Right lung (tissue), 5 donors: Measurements from ENCODE around the gene RAB37. TPM values are rescaled to one million over a fixed set of nuclear protein-coding genes. Genes with fewer than 3 reads are reported as not detected.

ENCODE experiments used
- DNase-seq, 2 donors: peaks; one replicate each; pipeline ENCODE4 v3.0.0-alpha.2; 2013
- polyA plus RNA-seq, 5 donors: library from polyadenylated mRNA; unstranded; fragments of 120-200 nt; gene quantifications; one replicate each; pipeline versions ENCODE4 v1.2.1 to v1.2.3, GENCODE V29; 2013; ENCODE audit warnings: inconsistent platforms in 1 of 5, low replicate concordance in 1 of 5; ENCODE audit not compliant: insufficient read length in 5 of 5, insufficient read depth in 1 of 5

Gene RAB37
- polyA plus RNA-seq, 5 donors, result 9.1 to 11.3 (median 10.5) TPM

DNA sequence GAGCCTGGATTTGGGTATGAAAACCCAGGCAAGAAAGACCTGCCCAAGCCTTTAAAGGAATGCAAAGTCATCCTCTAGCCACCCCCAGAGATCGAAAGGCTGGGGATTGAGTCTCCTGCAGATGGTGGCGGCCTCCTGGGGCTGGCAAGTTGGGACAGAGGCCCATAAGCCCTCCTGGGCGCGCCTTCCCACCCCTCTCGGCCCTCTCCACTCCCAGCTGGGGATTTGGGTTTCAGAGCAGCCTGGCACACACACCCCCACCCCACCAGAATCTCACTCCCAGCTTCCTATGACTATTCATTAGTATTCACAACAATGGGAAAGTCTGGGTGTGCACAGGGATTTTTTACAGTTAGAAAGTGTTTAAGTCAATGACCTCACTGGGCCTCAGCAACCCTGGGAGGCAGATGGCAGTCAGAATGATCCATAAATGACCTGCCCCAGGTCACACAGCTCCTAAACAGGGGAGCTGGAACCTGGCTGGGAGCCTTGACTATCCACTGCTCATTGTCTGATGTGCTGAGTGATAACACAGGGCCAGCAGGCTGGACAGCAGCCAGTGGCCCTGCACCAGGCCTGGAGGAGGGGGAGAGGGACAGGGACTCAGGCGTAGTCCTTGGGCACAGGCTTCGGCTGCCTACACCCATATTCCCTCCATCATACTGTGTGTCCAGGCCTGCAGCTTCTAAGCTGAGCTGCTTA lies 23.5 kb downstream of the RAB37 start:
- no peak for DNase-seq

DNA sequence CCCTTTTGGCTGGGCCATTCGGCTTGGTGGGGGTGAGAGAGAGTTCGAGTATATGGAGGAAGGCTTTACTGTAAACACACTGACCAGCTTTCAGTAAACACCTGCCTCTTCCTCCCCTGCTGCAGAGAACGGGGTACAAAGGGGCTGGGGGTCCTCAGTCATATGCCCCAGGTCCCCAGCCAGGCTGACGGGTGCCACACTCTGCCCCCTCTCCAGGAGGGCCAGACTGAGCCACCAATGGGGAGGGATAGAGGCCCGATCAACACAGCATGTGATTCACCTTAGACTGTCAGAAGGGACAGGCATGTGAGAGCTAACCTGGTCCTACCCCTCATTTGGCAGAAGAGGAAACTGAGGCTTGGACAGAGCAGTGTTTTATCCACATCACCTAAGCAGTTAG lies 24.4 kb downstream of the RAB37 start:
- DNase-seq, result no peak

DNA sequence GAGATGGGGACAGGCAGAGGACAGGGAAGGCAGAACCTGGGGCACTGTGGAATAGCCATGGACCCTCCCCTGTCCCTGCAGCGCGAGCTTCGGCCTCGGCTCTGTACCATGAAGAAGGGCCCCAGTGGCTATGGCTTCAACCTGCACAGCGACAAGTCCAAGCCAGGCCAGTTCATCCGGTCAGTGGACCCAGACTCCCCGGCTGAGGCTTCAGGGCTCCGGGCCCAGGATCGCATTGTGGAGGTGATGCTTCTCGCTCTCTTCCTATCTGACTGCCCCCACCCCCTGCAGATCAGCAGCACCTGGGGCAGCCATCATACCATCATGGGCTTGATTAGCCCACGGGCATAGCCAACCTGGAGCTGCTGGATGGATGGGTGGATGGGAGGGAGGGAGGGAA lies 24.9 kb downstream of the RAB37 start:
- DNase-seq, result no peak

DNA sequence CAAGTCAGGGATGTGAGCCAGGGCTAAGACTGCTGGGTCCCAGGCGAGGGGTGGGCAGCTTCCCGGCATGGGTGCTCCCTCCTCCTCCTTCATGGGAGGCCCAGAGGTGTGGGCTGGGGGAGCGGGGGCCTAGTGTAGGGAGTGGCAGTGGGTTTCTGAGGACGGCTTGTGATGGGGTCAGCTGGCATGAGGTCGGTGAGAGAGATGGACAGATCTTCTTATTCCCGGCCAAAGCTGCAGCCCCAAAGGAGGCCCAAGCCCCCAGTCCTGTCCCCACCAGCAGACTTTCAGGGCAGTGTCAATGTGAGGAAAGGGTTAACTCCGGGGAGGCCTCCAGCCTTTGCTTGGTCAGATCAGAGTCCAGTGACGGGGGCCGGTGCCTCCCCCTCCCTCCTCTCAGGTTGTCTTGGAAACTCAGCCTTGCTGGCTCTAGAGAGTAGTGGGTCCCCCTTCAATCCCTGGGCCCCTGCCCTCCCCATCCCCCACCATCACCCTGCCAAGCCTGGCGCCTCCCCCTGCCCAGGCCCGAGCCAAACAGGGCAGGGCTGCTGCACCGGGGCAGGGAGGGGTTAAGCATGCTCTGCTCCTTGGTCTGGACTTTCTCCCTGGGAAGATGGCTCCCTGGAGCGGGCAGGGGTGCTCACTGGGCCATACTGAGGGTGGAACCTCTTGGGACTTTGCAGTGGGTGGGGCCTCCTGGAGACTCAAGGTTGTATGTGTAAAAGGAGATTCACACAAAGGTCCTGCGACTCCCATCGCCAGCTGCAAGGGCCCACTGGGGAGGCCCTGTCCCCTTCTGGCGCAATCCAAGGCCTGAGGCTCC lies 26.7 kb downstream of the RAB37 start:
- peak in 1 of 2 donors; percentile 75 for DNase-seq

DNA sequence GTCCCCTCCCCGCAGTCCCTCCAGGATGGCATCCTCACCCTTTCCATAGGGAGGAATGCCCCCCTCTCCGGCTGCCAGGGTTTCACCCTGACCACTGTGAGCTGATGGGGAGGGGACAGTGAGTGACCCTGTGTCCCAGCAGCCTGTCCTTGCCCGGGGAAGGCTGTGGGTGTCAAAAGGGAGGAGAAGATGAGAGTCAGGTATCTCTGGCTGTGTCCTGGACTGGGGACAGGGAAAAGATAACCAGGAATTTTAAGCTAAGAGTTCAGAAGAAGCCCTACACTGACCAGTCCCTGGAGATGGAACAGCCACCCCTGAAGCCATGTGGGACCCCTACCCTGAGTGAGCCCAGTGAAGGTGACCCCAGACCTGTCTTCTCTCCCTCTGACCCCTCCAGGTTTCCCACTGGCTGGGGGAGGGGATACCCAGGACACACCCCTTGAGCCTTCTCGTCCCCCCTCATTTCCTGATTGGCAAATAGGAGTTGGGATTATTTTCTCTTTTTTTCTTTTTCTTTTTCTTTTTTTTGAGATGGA lies 27.8 kb downstream of the RAB37 start:
- DNase-seq, result no peak

DNA sequence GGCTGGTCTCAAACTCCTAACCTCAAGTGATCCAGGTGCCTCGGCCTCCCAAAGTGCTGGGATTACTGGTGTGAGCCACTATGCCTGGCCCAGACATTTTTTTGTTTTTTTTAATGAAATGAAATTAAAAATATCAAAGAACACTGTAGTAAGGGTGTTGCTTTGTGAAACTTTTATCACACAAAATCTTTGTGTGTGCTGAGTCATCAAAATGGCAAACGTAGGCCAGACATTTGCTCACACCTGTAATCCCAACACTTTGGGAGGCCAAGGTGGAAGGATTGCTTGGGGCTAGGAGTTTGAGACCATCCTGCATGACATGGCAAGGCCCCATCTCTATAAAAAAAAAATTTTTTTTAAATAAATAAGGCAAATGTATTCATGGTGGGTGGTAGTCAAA lies 29.4 kb downstream of the RAB37 start:
- DNase-seq, result no peak

DNA sequence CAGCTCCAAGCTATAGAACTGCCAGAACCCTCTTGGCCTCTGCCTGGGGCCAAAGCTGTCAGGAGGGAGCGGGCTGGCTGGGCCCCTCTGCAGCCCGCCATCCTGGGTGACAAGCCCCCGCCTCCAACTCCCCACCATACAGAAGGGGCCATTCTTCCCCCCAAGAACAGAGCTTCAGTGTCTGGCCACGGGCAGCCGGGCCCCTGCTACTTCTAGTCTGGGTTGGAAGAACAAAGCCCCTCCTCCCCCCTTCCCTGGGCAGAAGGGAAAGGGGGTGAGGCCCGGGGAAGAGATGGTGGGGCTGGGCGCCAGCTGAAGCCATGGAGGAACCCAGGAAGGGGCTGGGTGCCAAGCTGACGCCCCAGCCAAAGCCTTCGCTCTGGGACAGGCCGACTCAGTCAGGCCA lies 30.1 kb downstream of the RAB37 start:
- no peak for DNase-seq

DNA sequence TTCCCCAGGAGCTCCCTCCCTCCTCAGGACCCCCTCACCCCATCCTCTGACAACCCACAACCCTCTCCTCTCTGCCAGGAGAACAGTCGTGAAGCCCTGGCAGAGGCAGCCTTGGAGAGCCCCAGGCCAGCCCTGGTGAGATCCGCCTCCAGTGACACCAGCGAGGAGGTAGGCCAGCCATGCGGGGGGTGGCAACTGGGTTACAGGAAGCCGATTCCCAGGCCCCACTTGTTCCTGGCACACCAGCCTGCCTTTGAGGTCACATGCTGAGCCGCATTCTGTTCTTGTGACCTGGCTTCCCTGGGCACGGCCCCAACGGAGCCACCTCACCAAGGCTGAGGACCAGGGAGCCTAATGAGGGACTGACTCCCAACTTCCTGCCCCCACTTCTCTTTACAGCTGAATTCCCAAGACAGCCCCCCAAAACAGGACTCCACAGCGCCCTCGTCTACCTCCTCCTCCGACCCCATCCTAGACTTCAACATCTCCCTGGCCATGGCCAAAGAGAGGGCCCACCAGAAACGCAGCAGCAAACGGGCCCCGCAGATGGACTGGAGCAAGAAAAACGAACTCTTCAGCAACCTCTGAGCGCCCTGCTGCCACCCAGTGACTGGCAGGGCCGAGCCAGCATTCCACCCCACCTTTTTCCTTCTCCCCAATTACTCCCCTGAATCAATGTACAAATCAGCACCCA lies 31.2 kb downstream of the RAB37 start:
- DNase-seq, result no peak

DNA sequence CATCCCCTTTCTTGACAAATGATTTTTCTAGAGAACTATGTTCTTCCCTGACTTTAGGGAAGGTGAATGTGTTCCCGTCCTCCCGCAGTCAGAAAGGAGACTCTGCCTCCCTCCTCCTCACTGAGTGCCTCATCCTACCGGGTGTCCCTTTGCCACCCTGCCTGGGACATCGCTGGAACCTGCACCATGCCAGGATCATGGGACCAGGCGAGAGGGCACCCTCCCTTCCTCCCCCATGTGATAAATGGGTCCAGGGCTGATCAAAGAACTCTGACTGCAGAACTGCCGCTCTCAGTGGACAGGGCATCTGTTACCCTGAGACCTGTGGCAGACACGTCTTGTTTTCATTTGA lies 31.7 kb downstream of the RAB37 start:
- no peak for DNase-seq

DNA sequence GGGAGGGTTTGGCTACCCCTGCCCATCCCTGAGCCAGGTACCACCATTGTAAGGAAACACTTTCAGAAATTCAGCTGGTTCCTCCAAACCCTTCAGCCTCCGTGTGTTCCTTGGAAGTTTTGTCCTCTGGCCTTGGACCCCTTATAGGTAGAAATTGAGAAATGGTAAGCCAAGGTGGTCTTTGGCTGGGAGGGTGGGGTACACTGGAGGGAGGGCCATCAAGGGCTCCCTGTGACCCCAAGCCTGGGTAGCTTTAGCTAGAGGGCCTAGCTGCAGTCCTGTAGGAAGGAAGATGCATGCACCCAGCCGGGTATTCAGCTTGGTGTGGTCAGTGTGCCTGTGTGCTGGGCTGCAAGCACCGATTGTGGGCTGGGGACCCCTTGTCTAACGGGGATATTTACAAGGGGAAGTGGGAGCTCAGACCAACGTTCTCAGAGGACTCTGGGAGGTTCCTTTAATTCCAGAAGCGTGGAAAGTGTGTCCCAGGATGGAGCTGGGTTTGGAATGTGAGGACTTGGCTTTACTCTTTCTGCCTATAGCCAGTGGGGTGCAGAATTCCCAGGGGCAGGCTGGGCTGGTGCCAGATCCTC lies 32.3 kb downstream of the RAB37 start:
- no peak for DNase-seq

DNA sequence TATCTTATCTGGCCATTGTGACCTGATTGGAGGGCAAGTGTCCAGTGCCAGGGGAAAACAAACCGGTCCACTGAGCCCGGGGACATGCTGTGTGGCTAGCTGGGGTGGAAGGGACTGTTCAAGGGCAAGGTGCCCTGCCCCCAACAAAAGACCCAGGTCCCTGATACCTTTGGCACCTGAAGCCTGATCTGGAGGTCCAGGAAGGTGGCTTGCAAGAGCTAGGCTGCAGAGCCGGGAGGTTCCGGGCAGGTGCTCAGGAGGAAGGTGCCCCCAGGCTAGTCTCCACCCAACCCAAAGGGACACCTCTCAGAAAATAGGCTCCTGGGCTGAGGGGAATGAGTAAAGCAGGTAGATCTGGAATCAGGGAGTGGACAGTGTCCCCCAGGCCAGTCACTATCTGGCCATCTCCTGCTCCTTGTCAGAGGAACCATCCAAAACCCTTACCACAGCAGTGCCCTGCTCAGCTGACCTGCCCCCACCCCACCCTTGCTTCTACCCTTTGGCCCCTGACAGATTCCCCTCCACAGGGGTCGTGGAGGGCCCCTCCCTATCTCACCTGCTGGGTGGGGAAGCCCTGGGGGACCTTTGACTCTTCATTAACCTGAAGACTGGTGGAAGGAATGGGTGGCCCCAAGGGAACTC lies 32.9 kb downstream of the RAB37 start:
- DNase-seq, result no peak

DNA sequence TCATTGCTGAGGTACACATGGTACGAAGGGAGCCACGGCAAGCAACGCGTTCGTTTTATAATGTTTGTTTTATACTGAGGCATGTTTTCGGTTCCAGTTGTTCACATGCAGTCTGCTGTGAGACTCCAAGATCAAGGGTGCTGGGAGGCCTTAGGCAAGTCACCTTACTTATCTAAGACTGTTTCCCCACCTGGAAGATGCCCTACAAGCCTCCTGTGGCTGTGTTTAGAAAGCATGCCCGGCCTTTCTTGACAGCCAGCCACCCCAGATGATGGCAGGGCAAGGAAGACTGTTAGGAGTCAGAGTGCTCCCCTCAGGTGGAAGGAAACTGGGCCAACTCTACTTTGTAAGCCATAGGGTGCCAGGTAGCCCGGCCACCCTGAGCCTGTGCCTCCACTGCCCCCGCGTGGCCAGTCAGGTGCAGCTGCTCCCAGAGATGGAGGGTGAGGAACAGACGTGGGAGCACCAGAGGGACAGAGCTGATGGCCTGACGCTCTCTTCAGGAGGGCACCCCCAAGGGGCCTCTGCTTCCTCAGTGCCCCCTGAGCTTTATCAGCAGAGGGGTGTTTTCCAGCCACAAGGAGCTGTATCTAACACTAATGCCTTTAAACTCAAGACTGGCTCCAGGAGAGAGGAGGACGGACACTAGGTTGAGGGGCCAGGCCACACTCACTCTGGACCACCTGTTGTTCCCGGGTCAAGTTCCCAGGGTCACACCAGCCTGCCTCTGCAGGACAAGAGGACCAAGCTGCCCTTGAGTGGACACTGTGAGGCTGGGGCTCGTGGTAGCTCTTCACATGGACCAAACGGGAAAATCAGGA lies 33.7 kb downstream of the RAB37 start:
- no peak for DNase-seq

DNA sequence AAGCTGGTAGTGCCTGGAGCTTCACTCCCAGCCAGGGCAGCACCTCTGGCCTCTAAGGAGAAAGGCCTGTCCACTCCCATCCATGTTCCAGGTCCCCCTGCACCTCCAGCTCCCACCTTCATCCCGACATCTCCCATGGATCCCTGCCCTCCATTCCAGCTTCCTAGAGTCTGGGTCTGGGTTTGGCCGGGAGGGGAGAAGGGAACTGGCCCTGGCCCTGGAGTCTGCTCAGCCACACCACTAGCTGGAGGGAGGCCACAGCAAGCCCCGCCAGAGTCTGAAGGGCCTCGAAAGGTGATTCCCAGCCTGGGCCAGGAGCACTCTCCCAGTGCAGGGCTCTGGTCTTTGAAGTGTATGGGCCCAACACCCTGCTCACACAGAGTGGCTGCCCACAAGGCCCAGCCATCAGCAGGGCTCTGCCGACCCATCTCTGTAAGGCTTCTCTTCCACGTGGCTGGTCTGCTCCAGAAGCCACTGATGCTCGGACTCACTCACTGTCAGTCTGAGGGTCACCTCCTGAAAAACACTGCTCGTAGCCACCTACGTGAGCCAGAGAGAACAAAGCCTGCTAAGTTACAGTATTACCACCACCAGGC lies 34.4 kb downstream of the RAB37 start:
- no peak for DNase-seq

DNA sequence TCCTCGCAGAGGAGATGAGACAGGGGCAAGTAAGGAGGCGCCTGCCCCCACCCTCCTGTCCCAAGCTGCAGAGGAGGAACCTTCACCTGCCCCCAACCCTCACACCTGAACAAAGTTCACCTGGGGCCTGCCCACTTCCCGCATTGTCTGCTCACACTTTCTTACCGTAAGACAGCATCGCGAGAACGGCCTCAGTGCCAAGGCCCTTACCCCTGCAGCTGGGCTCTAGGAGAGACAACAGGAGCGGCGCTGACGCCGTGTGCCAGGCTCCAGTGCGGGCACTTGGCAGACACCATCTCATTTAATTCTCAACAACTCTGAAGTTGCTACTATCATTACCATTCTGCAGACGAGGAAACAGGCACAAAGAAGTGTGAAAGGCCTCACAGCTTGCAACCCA lies 35.0 kb downstream of the RAB37 start:
- DNase-seq, result no peak

DNA sequence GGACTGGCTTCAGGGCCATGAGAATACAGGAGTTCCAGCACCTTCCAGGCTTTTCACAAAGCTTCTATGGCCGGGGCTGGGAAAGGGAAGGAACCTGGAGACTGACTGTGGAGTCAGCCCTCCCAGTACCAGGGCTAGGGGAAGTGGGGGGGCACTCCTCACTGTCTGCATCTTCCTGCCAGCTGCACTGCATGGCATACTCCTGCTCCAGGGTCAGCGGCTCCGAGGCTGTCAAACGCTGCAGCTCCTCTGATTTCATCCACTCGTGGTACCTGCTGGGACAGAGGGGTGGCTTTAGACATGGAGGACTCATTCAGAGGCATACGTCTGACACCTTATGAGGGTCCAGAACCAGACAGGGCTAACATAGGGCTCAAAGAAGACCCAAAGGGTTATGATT lies 36.4 kb downstream of the RAB37 start:
- DNase-seq, result no peak

DNA sequence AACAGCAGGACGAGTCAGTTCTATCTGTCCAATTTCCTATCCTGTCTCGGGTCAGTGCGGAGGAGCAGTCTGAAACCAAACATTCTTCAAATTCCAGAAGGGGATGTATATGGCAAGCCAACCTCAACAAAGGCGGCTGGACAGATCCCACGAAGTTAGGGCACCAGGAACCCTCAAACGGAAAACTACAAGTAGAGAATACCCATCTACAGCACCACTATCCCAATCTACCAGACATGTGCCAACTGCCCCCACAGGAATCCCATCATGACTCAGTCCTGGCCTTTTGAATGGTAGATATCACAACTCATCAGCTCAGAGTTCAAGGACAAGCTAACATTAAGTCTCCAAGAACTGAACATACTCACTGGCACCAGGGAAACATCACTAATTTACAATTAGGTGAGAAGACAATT lies 36.8 kb downstream of the RAB37 start:
- DNase-seq, result no peak

DNA sequence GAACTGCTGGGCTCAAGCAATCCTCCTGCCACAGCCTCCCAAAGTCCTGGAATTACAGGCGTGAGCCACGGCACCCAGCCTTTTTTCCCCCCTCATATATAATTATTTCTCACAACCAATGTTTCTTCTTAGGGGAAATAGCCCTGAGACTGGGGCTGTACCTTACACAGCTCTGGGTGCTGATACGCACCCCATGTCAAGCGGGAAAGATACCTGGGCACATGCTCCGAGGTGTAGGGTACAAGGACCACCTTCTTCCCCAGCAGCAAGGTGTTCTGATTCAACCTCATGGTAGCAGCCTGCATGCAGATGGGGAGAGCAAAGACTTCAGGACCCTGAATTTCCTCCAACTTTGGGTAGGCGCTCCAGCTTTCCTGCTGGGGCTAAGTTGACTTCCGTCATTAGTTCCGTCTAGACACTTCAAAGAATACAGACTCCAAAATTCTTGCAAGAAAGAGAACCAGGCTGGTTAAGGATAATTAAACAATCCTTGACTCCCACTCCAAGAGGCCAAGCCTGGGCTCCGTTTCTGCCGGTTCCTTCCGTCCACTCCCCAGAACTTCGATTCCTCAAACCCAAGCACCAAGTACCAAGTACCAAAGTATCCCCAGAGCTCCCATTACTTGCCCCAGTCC lies 38.5 kb downstream of the RAB37 start:
- no peak for DNase-seq

DNA sequence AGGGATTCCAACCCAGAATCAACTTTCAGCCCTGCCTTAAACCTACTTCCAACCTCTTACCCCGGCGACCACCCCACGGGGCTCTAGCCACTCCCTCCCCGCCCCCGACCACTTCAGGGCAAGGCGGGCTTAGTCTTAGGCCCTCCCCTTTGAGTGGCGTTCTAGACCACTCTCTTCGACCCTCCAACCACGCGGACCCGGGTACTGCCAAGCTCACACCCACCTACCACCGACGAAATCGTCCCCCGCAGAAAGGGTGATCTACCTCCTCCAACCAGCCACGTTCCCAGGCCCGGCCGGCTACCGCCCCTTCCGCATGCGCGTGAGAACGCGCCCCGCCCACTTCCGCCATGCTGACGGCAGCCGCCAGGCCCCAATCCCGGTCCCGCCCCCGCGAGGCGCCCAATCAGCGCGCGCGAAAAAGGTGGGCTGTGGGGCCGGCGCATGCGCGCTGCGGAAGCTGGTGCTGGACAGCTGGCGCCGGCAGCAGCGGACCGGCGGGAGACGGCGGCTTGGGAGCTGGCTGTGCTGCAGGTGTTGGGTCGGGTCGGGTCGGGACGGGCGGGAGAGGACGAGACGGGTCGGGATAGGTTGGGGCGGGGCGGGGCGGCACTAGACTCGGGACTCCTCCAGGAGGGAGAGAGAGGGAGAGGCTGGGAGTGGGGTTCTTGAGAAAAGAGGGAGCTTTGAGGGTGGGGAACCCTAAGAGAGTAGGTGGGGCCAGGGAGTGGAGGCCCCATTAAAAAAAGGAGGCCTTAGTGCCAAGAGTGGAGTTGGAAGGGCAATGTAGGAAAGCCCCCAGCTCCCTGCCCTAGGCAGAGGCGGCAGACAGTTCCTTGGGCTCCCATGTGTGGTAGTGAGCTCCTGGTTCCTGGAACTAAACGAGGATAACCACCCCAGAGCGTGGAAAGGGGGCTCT lies 39.2 kb downstream of the RAB37 start, which contains the start of gene NAT9:
Gene NAT9 (minus strand): TSS at position 302 of the 919 bp plus-strand sequence. CDS start 647 bp downstream, outside the sequence.
- peak; percentile 97 for DNase-seq

DNA sequence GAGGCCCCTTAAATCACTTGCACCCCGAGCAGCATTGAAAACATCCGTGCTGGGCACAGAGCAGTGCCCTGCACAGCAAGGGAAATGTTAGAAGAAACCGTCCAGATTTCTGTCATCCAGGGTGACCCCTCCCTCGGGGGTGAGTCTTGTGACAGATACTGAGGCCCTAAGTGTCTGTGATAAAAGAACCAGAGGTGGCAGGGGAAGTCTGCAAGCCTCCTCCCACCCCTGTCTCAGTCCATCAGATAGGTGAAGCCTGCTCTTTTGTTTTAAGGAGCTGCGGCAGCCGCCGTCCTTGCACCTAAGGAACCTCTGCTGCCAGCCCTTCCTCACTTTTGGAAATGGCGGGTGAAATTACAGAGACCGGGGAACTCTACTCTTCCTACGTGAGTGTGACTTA lies 39.9 kb downstream of the RAB37 start:
- no peak for DNase-seq
